GM20431 (cell line): ENCODE measurements around the gene ROBO1.
"Not testable (repeated sequence)": the region's sequence is repeated elsewhere in the genome, so short reads cannot be mapped to it uniquely, and the experiment has no call there.

Experiments
- in situ Hi-C: fragments of 300-500 bp; cut with MseI, MboI; formaldehyde crosslinking; loops from one replicate; pipeline ENCODE4 v1.15.0; 2020; ENCODE audit warnings: low sequenced_read_pairs; ENCODE audit not compliant: unreplicated experiment

ROBO1 gene

DNA sequence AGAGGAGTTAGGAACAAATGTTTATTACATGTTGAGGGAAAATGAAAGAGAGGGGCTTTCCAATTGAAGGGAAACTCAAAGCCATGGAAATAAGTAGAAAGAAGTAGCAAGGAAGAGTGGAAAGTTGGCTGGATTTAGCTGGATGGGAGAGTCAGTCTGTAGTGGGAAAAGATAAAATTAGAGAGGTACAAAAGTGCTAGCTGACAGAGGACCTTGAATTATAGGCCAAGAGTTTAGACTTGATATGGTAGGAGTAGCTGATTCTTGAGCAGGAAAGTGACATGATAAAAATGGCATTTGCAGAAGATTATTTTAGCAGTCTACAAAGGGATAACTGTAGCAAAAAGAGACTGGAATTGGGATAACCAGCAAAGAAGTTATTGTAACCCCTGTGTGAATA is 425.8 kb downstream of the ROBO1 start:
- in situ Hi-C loops = no loop called here

DNA sequence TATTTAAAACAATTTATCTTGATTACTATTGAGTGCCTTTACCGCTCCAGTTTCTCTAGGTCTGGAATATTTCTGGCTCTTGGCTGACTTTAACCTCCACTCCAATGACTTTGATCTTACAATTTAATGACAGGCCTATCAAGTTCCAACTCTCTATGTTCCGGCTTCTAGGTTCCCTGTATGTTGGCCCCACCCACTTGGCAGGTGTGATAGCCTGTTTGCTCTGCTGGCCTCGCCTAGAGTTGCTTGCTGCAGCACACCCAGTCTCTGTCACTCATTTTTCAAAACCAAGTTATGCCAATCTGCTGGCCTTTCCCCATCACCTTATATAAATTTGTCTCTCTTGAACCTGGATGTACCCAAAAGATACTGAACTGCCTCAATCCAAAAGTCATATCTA is 428.0 kb downstream of the ROBO1 start:
- in situ Hi-C loops = no loop called here

DNA sequence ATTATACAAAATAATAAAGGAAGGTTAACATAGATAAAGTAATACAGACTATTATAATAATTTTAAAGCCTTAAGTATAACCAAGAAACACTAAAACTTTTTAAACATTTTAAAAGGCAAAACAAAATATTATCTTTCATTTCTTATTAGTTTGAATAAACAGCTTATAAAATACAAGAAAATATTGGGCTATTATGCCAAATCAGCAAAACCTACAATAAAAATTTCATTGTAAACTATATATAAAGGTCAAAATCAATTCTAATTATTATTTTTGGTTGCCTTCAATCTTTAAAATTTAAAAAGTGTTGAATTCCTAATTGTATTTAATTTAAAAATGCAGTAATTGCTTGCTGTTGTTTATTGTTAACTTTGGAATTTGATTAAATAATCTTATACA is 430.0 kb downstream of the ROBO1 start:
- in situ Hi-C loops = no loop called here

DNA sequence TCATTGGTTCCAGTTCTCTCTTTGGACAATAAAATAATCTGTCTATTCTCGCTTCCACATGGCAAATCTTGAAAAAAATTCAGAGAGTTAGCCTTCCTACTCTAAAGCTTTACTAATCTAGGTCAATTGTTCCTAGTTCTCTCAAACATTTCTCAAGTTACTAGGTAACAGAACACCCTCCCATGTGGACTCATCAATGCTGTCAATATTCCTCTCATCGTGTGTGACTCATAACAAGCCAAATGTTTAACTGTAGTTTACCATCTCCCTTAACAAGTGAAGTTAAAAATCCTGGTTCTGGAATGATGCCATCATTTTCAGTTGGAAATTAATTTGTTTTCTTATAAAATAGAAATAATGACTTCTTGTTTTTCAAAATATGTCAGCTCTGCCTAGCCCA is 438.6 kb downstream of the ROBO1 start:
- in situ Hi-C loops = no loop called here

DNA sequence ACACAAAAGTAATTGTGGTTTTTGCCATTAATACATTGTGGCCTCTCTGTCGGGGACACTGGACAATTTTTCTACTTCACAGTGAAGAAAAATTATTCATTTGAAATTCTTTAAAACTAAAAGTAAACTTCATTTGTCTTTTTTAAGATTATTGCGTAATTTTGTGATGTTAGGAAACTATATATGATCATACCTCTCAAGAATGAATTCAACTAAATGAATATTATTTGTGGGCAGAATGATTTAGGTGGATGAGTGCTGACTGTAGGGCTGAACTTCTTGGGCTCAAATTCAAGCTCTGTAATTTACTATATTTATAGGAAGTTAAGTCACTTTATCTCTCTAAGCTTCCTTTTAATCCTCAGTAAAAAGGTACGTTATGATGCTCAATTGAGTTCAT is 441.2 kb downstream of the ROBO1 start:
- in situ Hi-C loops = no loop called here

DNA sequence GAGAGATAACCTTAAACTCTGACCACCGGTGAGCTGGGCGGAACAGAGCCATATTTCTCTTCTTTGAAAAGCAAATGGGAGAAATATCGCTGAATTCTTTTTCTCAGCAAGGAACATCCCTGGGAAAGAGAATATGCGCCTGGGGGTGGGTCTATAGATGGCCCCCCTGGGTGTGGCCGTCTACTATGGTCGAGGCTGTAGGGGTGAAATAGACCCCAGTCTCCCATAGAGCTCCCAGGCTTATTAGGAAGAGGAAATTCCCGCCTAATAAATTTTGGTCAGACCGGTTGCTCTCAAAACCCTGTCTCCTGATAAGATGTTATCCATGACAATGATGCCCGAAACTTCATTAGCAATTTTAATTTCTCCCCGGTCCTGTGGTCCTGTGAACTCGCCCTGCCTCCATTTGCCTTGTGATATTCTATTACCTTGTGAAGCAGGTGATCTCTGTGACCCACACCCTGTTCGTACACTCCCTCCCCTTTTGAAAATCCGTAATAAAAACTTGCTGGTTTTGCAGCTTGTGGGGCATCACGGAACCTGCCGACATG is 441.9 kb downstream of the ROBO1 start:
- in situ Hi-C loops = not testable (repeated sequence)

DNA sequence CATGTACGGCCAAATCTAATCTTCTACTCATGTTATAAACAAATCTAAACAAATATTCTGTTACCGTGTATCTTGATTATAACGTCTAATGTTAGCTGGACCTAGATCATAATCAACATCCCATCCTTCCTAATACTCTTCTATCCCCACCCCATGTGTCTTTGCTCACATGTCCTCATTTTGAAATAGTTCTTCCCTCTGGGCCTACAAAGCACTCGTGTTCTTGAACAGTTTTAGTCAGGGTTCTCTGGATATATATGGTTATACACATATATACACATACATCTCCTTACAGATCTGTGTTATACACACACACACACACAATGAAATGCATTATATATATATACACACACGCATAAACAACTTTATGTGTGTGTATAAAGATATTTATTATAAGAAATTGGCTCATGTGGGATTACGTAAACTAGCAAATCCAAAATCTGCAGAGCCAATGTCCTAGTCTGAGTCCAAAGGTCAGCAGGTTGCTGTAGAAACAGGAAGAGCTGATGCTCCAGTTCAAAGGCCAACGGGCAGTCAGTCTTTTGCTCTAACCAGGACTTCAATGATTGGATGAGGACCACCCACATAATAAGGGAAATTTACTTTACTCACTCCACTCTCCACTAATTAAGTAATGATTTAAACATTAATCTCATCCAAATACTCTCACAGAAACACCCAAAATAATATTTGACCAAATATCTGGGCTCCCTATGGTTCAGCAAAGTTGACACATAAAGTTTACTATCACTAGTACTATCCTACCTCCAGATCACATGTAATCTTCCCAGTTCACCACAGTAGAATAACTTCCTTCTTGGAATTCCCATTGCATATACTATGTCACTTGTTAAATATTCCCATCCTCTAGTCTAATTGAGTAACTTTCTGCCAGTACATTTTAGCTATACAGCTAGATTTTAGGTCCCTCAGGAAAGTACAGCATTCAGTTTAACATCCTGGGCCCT is 450.0 kb downstream of the ROBO1 start:
- in situ Hi-C loops = no loop called here

DNA sequence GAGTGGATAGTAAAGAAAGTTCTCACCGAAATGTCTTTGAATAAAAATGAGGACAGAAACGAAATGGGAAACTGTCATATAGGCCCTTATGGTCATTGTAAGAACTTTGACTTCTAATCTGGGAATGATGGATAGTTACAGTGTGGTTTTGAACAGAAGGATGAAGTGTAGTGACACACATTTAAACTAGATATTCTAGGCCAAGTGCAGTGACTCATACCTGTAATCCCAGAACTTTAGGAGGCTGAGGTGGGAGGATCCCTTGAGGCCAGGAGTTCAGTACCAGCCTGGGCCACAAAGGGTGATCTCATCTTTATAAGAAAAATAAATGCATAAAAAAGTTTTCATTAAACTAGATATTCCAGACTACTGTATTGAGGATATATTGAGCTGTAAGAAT is 452.8 kb downstream of the ROBO1 start:
- in situ Hi-C loops = no loop called here

DNA sequence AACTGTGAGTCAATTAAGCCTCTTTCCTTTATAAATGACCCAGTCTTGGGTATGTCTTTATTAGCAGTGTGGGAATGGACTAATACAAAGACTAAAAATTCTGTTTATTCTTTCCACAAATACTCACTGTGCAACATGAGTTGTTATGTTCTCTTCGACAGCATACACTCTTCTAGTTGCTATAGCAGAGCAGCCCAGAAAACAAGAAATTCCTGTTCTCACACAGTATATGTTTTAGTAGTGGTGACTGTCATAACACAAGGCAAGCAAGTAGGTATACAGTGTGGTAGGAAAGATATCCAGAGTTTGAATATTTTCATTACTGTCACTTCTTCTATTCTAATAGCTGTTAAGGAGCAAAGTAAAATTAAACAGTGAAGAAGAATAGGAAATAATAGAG is 453.3 kb downstream of the ROBO1 start:
- in situ Hi-C loops = no loop called here

DNA sequence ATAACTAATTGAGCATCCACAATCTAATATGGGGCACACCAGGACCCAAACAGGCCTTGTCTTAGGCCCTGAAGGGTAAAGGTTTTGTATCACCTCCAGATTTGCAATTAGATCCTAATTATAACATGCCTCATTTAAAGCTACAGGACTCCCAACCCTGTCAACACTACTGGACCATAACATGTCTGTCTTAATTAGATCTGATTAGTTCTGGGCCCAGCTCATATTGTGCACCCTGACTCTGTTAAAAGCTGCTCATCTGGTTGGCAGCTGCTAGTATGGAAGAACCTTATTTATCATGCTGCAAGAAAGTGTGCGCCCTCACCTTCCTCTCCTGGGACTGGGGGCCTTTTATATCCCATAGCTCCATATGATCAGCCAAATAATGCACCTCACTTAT is 457.8 kb downstream of the ROBO1 start:
- in situ Hi-C loops = no loop called here

DNA sequence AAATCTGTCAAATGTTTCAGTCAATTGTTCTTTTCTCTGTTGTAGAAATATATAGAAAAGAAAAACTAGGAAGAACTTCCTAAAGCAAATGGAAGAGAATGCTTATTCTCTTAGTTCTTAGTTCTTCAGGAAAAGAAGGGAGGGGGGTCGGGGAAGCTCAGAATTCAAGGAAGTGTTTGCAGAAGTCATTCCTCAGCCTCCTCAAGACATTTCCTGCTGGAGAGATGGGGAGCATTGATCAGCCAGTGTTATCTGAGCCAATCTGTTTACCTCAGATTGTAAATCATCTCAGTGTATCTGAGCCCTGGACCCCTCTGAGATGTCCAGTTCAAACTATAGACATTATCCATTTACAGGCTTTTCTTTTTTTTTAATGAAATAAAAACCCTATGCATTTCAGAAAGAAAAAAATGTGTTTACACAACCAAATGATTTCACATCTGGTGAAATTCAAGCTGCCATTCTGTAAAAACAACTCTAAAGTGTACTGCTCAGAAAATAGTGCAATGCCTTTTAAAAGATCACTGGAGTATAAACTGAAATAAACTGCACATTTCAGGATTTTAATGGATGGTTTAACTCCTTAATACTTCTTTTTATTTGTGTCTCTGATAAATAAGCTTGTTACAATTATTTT is 460.7 kb downstream of the ROBO1 start:
- in situ Hi-C loops = no loop called here

DNA sequence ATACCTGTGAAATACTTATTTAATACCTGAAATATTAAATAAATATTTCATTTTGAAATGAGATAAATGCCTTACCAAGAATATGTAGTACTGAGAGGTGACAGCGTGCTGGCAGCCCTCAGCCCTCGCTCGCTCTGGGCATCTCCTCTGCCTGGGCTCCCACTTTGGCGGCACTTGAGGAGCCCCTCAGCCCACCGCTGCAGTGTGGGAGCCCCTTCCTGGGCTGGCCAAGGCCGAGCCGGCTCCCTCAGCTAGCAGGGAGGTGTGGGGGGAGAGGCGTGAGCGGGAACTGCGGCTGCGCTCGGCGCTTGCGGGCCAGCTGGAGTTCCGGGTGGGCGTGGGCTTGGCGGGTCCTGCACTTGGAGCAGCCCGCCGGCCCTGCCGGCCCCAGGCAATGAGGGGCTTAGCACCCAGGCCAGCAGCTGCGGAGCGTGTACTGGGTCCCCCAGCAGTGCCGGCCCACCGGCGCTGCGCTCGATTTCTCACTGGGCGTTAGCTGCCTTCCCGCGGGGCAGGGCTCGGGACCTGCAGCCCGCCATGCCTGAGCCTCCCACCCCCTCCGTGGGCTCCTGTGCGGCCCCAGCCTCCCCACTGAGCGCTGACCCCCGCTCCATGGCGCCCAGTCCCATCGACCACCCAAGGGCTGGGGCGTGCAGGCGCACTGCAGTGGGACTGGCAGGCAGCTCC is 467.7 kb downstream of the ROBO1 start:
- in situ Hi-C loops = not testable (repeated sequence)

DNA sequence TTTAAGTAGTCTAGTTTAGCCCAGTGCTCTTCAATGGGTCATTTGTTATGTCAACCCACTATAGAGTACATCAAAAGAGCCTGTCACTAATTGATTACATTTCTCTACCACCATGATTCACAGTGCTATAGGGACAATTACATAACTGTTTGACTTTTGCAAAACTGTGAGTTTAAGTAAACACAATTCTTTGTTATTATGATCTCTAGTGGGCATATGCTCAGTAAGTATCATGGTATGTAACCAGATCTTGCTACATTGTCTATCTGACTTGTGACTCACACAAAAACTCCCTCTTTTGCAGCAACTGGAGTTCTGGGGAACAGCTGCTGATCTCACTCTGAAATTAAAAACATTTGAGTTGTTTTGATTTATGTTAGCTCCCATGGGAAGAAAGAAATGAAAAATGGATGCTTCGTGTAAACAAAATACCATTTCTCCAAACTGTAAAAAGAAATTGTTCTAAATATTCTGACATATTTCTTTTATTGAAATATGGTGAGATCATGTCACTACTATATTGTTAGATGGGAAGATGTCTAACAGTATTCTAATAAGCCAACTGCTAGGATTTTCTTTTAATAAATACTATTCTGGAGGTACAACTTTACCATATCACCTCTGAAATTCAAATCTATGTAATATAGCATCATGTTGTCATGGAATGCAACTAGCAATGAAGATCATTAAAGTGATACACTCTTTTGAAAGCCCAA is 470.4 kb downstream of the ROBO1 start:
- in situ Hi-C loops = no loop called here

DNA sequence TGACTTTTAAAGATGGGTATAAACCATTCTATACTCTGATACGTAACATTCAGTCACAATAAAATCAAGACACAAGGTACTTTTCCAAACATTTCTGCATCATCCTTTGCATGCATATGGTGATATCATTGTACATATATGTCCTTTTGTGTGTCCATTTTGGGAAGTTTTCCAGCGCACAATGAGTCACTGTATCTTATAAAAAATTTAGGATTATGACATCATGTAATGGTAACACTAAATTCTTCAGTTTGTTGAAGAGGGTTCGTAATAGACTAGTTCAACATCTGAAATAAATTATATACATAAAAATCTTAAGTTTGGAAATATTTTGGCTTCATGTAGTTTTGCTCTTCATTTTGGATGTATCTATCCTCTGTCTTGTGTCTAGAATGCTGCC is 480.9 kb downstream of the ROBO1 start:
- in situ Hi-C loops = no loop called here

DNA sequence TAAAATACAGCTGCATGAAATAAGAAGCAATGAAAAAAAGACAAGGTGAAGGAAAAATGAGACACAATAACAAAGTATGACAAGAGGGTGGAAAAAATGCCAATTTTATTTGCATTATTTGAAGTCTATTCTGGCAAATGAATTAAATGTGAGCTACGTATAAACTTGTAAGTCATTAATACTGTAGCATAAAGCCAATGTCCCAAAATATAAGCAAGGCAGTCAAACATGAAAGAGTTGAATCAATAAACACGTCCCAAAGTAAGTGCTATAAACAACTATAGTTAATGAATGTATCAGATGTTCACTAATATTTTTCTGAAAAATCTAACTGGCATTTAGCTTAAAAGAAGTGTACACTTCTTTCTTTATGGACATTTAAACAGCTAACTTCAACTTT is 481.9 kb downstream of the ROBO1 start:
- in situ Hi-C loops = no loop called here

DNA sequence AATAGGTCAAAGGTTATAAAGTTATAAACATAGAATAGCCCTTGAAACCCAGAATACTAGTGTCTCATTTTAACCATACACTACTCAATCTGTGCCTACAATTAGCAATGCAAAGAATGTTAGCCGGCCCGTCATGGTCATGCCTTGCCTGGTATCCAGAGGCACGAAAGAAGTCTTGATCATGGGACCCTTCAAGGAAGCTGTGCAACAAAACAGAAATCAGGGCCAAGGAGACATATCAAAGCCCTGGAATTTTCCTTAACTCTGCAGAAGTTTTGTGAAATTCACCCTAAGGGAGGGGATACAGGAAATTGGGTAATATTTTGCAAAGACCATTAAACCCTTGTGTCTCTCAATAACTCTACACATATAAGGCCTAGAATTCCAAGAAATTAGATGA is 482.4 kb downstream of the ROBO1 start:
- in situ Hi-C loops = no loop called here

DNA sequence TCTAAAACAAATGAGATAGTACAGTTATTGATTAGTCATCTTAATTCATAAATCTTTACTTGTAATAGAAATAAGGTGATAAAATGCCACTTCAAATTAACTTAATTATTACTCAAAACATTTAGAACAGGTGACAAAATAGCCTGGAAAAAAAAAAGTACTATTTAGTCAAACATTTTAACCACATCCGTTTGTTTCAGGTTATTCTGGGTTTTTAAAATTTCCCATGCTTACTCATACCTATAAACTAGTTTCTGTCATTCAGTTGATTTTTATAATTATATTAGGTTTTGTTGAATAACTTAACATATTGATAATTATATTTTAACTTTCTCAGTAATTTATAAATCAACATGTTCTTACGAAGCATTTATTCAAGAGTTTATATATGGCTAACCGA is 483.0 kb downstream of the ROBO1 start:
- in situ Hi-C loops = no loop called here

DNA sequence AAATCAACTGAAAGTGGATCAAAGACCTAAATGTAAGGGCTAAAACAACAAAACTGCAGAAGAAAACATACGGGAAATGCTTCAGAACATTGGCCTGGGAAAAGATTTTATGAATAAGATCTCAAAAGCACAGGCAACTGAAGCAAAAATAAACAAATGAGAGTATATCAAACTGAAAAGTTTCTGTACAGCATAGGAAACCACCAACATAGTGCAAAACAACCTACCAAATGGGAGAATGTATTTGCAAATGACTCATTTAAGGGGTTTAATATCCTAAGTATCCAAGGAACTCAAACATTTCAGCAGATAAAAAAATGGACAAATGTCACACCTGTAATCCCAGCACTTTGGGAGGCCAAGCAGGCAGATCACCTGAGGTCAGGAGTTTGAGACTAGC is 489.1 kb downstream of the ROBO1 start:
- in situ Hi-C loops = no loop called here

DNA sequence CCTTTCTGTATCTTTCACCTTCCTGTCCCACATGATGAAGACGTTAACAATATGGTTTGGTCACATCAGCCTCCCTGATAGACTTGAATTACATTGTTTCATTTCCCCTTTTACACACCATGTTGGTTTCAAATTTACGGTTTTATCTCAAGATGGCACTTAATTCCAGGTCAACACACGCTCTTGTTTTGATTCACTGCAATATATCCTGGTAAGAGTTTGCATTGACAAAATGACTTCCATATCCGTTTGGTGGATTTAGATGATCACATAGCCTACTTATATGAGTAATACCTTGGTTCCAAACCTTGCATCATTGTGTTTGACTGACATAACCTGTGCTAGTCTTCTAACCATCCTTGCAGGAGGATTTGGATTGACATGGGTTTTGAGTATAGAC is 499.4 kb downstream of the ROBO1 start:
- in situ Hi-C loops = no loop called here

DNA sequence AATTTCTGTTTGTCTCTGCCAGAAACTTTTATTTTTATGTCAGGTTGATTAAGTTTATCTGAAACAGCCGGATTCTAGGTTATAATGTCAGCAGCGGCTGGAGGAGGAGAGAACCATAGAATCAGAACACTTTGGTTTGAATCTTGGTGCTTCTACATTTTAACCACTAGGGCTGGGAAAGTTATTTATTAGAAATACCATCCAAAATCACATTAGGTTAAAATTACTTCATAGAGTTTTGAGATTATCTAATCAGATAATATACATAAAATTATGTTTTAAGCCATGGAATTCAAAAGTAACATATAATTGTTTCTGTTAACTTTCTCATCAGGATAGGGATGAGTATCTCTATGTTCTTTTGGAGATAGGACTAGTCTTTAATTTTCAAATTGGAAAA is 502.9 kb downstream of the ROBO1 start:
- in situ Hi-C loops = no loop called here
